ENCODE results near the gene CYTH2.

The CYTH2 gene, protein sequence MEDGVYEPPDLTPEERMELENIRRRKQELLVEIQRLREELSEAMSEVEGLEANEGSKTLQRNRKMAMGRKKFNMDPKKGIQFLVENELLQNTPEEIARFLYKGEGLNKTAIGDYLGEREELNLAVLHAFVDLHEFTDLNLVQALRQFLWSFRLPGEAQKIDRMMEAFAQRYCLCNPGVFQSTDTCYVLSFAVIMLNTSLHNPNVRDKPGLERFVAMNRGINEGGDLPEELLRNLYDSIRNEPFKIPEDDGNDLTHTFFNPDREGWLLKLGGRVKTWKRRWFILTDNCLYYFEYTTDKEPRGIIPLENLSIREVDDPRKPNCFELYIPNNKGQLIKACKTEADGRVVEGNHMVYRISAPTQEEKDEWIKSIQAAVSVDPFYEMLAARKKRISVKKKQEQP

DNA sequence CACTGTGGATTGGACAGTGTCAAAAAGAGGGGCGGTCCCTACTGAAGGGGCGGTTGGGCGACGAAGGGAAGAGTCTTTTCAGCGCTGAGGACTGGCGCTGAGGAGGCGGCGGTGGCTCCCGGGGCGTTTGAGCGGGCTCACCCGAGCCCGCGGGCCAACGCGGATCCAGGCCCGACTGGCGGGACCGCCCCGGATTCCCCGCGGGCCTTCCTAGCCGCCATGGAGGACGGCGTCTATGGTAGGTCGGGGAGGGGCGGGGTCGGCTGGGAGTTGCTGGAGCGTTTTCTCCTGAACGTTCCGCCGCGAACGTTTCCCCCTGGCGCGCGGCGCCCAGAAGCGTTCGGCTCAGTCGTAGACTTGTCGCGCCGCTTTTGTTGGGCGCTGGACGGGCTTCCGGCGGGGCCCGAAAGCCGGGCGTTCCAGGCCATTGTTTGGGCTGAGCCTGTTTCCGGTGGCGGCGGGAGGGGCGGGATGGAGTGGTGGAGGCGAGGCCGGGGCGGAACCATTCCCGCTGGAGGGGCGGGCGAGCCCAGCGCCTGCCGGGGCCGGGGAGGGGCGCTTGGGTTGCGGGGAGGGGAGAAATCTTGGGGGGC lies at the start of gene CYTH2:
Gene CYTH2, plus strand, starts transcription at position 81 of the 593 bp plus-strand sequence. Its CDS starts 139 bp downstream, at position 220.
- Mint-ChIP-seq H3K4me3 (peak within 1 kb of the TSS; percentile 96), H3K4me1 (ENCODE audit: low read depth) (peaks cover 13% of the 10 kb centered on the region), H3K9me3 (ENCODE audit: low read depth) (no peaks in the 10 kb centered on the region), H3K27ac (peak within 1 kb of the TSS; percentile 84), H3K27me3 (no peaks in the 10 kb centered on the region), H3K36me3 (no peaks in the 10 kb centered on the region)

DNA sequence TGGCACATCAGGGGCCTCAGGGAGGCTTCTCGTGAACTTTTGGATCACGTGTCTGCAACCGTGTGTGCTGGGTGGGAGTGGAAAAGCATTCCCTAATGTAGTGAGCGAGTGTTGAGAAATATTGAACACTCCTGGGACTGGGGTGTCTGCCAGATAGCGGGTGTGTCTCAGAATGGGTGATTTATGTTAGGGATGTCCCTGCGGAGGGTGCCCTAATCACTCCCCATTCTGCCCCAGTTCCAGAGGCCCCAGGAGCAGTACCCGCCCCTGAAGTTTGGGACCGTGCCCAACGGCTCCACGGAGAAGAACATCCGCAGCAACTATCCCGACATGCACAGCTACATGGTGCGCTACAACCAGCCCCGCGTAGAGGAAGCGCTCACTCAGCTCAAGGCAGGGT lies 47.6 kb upstream of the CYTH2 start:
- Mint-ChIP-seq H3K27me3 (peaks cover 2% of the 10 kb centered on the region), H3K4me3 (no peak overlapping the region), H3K36me3 (no peaks in the 10 kb centered on the region), H3K4me1 (ENCODE audit: low read depth) (peaks cover 14% of the 10 kb centered on the region), H3K9me3 (ENCODE audit: low read depth) (no peaks in the 10 kb centered on the region), H3K27ac (no peak overlapping the region)

DNA sequence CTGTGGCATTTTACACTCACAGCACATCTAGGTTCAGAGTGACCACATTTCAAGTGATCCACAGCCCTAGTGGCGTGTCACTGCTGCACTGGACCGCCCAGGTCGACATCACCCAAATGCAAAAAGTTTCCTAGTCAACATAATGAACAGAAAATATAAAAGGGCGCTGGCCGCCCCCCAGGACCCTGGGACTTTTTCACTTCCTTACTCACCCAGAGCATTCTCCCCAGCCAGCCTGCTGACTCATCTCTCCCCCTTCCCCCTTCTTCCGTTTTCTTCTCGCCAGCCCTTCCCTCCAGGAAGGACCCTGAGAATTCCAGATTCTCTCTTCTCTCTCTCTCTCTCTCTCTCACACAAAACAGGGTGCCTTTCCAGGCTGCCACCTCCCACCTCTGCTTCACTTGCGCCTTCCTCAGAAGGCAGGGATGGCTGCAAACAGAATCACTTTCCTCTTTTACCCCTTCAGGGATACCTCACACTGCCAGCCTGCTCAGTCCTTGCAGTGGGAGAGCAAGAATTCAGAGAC lies 44.4 kb upstream of the CYTH2 start:
- Mint-ChIP-seq H3K4me3 (no peak overlapping the region), H3K27ac (no peak overlapping the region), H3K4me1 (ENCODE audit: low read depth) (peaks cover 5% of the 10 kb centered on the region), H3K27me3 (peaks cover 2% of the 10 kb centered on the region), H3K36me3 (no peaks in the 10 kb centered on the region), H3K9me3 (ENCODE audit: low read depth) (no peaks in the 10 kb centered on the region)

DNA sequence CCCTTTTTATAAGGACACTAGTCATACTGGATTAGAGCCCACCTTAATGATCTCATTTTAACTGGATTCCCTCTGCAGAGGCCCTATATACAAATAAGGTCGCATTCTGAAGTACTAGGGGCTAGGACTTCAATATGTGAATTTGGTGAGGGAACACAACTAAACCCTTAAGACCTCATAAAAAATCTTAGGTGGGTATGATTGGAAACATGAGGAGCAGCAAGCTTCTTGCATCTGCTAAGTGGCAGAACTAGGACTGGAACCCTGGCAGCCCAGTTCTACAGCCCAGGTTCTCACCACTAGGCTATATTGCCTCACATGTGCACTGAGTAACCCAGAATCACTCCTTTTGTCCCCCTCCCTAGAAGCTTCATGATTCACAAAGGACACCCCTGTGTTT lies 40.5 kb upstream of the CYTH2 start:
- H3K9me3 Mint-ChIP-seq (ENCODE audit: low read depth) = no peaks in the 10 kb centered on the region
- no peak overlapping the region for H3K27ac Mint-ChIP-seq
- H3K4me3 Mint-ChIP-seq = no peak overlapping the region
- H3K4me1 Mint-ChIP-seq (ENCODE audit: low read depth) = peaks cover 5% of the 10 kb centered on the region
- H3K27me3 Mint-ChIP-seq = peaks cover 4% of the 10 kb centered on the region
- H3K36me3 Mint-ChIP-seq = no peaks in the 10 kb centered on the region

DNA sequence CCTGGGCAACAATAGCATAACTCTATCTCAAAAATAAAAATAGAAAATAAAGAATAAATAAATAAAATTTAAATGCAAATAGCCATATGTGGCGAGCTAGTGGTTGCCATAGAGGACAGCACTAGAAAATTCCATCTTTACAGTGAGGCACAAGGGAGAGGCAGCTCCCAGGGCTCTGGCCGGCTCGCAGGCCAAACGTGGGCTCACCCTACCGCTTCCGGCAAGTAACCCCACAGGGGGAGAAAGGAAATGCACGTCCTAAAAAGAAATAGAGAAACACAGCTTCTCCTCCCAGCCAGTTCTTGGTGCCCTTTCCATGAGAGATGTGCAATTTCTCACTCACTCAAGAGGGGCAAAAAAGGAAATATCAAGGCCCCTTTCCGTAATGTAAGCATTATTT lies 35.8 kb upstream of the CYTH2 start:
- Mint-ChIP-seq H3K36me3 (no peaks in the 10 kb centered on the region), H3K4me3 (no peak overlapping the region), H3K27me3 (peaks cover 12% of the 10 kb centered on the region), H3K9me3 (ENCODE audit: low read depth) (no peaks in the 10 kb centered on the region), H3K27ac (no peak overlapping the region), H3K4me1 (ENCODE audit: low read depth) (no peaks in the 10 kb centered on the region)

DNA sequence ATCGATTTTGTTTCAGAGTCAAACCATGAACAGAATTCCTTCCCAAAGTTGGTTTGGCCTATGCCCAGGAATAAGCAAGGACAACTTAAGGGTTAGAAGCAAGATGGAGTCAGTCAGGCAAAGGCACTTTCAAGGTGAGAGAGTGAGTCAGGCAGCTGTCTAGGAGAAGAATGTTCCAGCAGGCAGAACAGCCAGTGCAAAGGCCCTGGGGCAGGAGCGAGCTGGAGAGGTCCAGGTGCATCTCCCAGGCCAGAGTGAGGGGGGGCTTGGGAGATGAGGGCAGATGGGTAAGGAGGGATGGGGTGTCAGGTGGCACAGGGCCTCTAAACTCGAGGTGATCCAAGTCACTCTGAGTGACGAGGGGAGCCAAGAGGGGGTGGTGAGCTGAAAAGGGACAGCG lies 32.6 kb upstream of the CYTH2 start:
- H3K27me3 Mint-ChIP-seq = peaks cover 15% of the 10 kb centered on the region
- no peak overlapping the region for H3K27ac Mint-ChIP-seq
- H3K36me3 Mint-ChIP-seq = peaks cover 2% of the 10 kb centered on the region
- no peaks in the 10 kb centered on the region for H3K9me3 Mint-ChIP-seq (ENCODE audit: low read depth)
- no peaks in the 10 kb centered on the region for H3K4me1 Mint-ChIP-seq (ENCODE audit: low read depth)
- no peak overlapping the region for H3K4me3 Mint-ChIP-seq

- peaks cover 2% of the 10 kb centered on the region for H3K36me3 Mint-ChIP-seq
- peak overlapping the region; percentile 56 for H3K4me3 Mint-ChIP-seq
- peaks cover 18% of the 10 kb centered on the region for H3K4me1 Mint-ChIP-seq (ENCODE audit: low read depth)
- H3K27ac Mint-ChIP-seq = no peak overlapping the region
- peaks cover 14% of the 10 kb centered on the region for H3K27me3 Mint-ChIP-seq
- no peaks in the 10 kb centered on the region for H3K9me3 Mint-ChIP-seq (ENCODE audit: low read depth)
These were observed 27.7 kb upstream of the CYTH2 start for GRCh38 chr19:48441360-48442050.

DNA sequence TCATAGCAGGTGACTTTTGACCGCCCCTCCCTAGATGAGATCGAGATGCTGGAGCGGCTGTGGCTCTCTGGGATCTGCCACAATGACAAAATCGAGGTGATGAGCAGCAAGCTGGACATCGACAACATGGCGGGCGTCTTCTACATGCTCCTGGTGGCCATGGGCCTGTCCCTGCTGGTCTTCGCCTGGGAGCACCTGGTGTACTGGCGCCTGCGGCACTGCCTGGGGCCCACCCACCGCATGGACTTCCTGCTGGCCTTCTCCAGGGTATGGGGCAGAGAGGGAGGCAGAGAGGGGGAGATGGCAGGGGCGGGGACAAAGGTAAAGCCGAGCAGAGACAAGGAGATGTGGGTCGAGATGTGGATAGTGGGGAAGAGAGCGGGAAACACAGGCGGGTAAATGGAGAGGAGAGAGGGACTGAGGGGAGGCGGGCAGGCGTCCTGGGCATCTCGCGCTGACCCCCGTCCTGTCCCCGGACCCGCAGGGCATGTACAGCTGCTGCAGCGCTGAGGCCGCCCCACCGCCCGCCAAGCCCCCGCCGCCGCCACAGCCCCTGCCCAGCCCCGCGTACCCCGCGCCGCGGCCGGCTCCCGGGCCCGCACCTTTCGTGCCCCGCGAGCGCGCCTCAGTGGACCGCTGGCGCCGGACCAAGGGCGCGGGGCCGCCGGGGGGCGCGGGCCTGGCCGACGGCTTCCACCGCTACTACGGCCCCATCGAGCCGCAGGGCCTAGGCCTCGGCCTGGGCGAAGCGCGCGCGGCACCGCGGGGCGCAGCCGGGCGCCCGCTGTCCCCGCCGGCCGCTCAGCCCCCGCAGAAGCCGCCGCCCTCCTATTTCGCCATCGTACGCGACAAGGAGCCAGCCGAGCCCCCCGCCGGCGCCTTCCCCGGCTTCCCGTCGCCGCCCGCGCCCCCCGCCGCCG lies 26.8 kb upstream of the CYTH2 start:
- Mint-ChIP-seq H3K9me3 (ENCODE audit: low read depth) (no peaks in the 10 kb centered on the region), H3K36me3 (peaks cover 2% of the 10 kb centered on the region), H3K27me3 (peaks cover 13% of the 10 kb centered on the region), H3K27ac (no peak overlapping the region), H3K4me1 (ENCODE audit: low read depth) (peaks cover 23% of the 10 kb centered on the region), H3K4me3 (peak overlapping the region; percentile 56)

DNA sequence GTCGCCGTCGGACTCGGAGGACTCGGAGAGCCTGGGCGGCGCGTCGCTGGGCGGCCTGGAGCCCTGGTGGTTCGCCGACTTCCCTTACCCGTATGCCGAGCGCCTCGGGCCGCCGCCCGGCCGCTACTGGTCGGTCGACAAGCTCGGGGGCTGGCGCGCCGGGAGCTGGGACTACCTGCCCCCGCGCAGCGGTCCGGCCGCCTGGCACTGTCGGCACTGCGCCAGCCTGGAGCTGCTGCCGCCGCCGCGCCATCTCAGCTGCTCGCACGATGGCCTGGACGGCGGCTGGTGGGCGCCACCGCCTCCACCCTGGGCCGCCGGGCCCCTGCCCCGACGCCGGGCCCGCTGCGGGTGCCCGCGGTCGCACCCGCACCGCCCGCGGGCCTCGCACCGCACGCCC lies 25.9 kb upstream of the CYTH2 start:
- Mint-ChIP-seq H3K27me3 (peaks cover 13% of the 10 kb centered on the region), H3K9me3 (ENCODE audit: low read depth) (no peaks in the 10 kb centered on the region), H3K4me1 (ENCODE audit: low read depth) (peaks cover 31% of the 10 kb centered on the region), H3K4me3 (no peak overlapping the region), H3K27ac (no peak overlapping the region), H3K36me3 (peaks cover 5% of the 10 kb centered on the region)

DNA sequence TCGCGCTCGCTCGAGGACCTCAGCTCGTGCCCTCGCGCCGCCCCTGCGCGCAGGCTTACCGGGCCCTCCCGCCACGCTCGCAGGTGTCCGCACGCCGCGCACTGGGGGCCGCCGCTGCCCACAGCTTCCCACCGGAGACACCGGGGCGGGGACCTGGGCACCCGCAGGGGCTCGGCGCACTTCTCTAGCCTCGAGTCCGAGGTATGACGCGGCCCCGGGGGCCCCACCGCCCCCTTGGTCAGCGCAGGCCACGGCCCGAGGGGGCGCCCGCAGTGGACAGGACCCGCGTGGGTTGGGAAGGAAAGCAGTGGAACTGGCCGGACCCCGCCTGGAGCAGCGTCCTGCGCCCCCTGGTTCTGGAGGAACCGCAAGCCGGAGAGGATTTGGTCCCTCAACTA lies 25.4 kb upstream of the CYTH2 start:
- Mint-ChIP-seq H3K36me3 (peaks cover 10% of the 10 kb centered on the region), H3K27me3 (peaks cover 13% of the 10 kb centered on the region), H3K4me3 (no peak overlapping the region), H3K4me1 (ENCODE audit: low read depth) (peaks cover 36% of the 10 kb centered on the region), H3K9me3 (ENCODE audit: low read depth) (no peaks in the 10 kb centered on the region), H3K27ac (no peak overlapping the region)

- Mint-ChIP-seq H3K36me3 (peaks cover 11% of the 10 kb centered on the region), H3K27ac (peak overlapping the region; percentile 93), H3K27me3 (peaks cover 10% of the 10 kb centered on the region), H3K4me1 (ENCODE audit: low read depth) (peaks cover 37% of the 10 kb centered on the region), H3K9me3 (ENCODE audit: low read depth) (no peaks in the 10 kb centered on the region), H3K4me3 (peak overlapping the region; percentile 79)
These were observed 24.8 kb upstream of the CYTH2 start for GRCh38 chr19:48444129-48444935.

DNA sequence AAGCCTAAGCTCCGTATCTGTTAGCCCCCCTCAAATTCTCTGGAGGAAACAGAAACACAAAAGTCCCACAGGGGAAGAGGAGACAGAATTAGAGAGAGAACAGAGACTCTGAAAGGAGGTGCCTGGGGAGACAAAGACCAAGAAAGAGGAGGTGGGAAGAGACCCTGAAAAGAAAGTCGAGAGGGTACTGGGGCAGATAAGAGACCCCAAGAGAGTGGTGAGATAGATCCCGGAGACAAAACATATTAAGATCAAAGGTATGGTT lies 24.3 kb upstream of the CYTH2 start:
- peak overlapping the region; percentile 93 for H3K27ac Mint-ChIP-seq
- H3K36me3 Mint-ChIP-seq = peaks cover 11% of the 10 kb centered on the region
- no peaks in the 10 kb centered on the region for H3K9me3 Mint-ChIP-seq (ENCODE audit: low read depth)
- peaks cover 37% of the 10 kb centered on the region for H3K4me1 Mint-ChIP-seq (ENCODE audit: low read depth)
- peak overlapping the region; percentile 79 for H3K4me3 Mint-ChIP-seq
- peaks cover 10% of the 10 kb centered on the region for H3K27me3 Mint-ChIP-seq

DNA sequence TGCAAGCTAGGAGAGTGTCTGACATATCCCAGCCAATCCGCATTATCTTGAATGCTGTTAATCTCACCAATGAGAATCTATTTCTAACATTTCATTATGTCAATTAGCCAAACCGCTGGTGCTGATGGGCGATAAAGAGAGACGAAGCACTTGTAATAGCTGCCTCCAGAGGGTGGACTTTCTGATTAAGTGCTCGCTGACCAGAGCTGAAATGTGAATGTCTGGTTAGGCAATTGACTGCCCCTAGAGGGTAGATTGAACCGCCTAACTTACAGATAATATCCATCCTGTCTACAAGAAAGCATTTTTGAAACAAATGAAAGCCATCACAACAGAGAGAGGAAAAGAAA lies 23.9 kb upstream of the CYTH2 start:
- H3K27me3 Mint-ChIP-seq = peaks cover 10% of the 10 kb centered on the region
- peak overlapping the region; percentile 79 for H3K4me3 Mint-ChIP-seq
- peaks cover 37% of the 10 kb centered on the region for H3K4me1 Mint-ChIP-seq (ENCODE audit: low read depth)
- no peaks in the 10 kb centered on the region for H3K9me3 Mint-ChIP-seq (ENCODE audit: low read depth)
- peak overlapping the region; percentile 93 for H3K27ac Mint-ChIP-seq
- H3K36me3 Mint-ChIP-seq = peaks cover 11% of the 10 kb centered on the region
